Keratinocyte (primary cell): ENCODE results near the gene ARHGAP28. TPM values are rescaled to one million over a fixed set of nuclear protein-coding genes. Genes with fewer than 3 reads are reported as not detected.

ENCODE experiments used
- DNase-seq: peaks from one replicate; pipeline ENCODE4 v3.0.0-alpha.2; 2011; ENCODE audit warnings: low read depth, missing footprints, low spot score
- FAIRE-seq: peaks from 2 replicates; lab custom pipeline; 2011; peaks lifted over from hg19 to GRCh38; lab: Jason Lieb, UNC
- H2AFZ ChIP-seq: 2 replicates; pipeline ENCODE4 v1.6.0; 2012; ENCODE audit warnings: low read length, control low read depth, inconsistent platforms; ENCODE audit not compliant: control insufficient read depth
- H3K27ac ChIP-seq: 2 replicates; pipeline ENCODE4 v1.5.1; 2011; ENCODE audit warnings: low read length; ENCODE audit not compliant: control insufficient read depth, insufficient read depth
- H3K27me3 ChIP-seq: 3 replicates; pipeline ENCODE4 v1.6.0; 2011; ENCODE audit warnings: low read length; ENCODE audit not compliant: control insufficient read depth, insufficient read depth; ENCODE audit errors: extremely low read depth
- H3K36me3 ChIP-seq, 2 experiments: 2 replicates in 1 of 2; 3 replicates in 1 of 2; pipeline ENCODE4 v1.5.1; 2011; ENCODE audit warnings: low read length in 2 of 2, mild to moderate bottlenecking in 1 of 2; ENCODE audit not compliant: control insufficient read depth in 2 of 2, insufficient read depth in 2 of 2; ENCODE audit errors: extremely low read depth in 1 of 2
- H3K4me1 ChIP-seq: 3 replicates; pipeline ENCODE4 v1.5.1; 2011; ENCODE audit warnings: low read length; ENCODE audit not compliant: control insufficient read depth, insufficient read depth; ENCODE audit errors: extremely low read depth
- H3K4me2 ChIP-seq: 3 replicates; pipeline ENCODE4 v1.6.0; 2011; ENCODE audit warnings: low read depth, low read length; ENCODE audit not compliant: control insufficient read depth, insufficient read depth; ENCODE audit errors: extremely low read depth
- H3K4me3 ChIP-seq, 3 experiments: fragments of 200-600 bp in 1 of 3; sonication (generic) in 1 of 3; 2 replicates in 2 of 3; 3 replicates in 1 of 3; pipeline ENCODE4 v1.5.1; 2011 to 2016; ENCODE audit warnings: low read length in 3 of 3, mild to moderate bottlenecking in 3 of 3, control low read depth in 2 of 3, inconsistent platforms in 1 of 3, low read depth in 1 of 3, mixed read lengths in 1 of 3, mixed run types in 1 of 3, moderate library complexity in 1 of 3; ENCODE audit not compliant: control insufficient read depth in 2 of 3, insufficient read depth in 2 of 3; ENCODE audit errors: extremely low read depth in 1 of 3
- H3K79me2 ChIP-seq: 2 replicates; pipeline ENCODE4 v1.6.0; 2012; ENCODE audit warnings: low read length; ENCODE audit not compliant: control insufficient read depth, insufficient read depth
- H3K9ac ChIP-seq: 3 replicates; pipeline ENCODE4 v1.6.0; 2011; ENCODE audit warnings: low read length; ENCODE audit not compliant: control insufficient read depth, insufficient read depth; ENCODE audit errors: extremely low read depth
- H3K9me1 ChIP-seq: 3 replicates; pipeline ENCODE4 v1.6.0; 2011; ENCODE audit warnings: low read length; ENCODE audit not compliant: control insufficient read depth, insufficient read depth; ENCODE audit errors: extremely low read depth
- H3K9me3 ChIP-seq: 2 replicates; pipeline ENCODE4 v1.5.1; 2012; ENCODE audit warnings: low read depth, low read length; ENCODE audit not compliant: control insufficient read depth
- H4K20me1 ChIP-seq: 3 replicates; pipeline ENCODE4 v1.6.0; 2011; ENCODE audit warnings: low read length; ENCODE audit not compliant: control insufficient read depth, insufficient read depth; ENCODE audit errors: extremely low read depth
- EZH2 ChIP-seq: IDR thresholded peaks from one replicate; pipeline ENCODE4 v1.6.1; 2012; ENCODE audit warnings: inconsistent platforms, mild to moderate bottlenecking, low read length, moderate library complexity
- dilution Hi-C: fragments of 300-500 bp; cut with MboI; formaldehyde crosslinking; loops from one replicate; pipeline ENCODE4 v1.7.0; 2020; ENCODE audit warnings: low sequenced_read_pairs; ENCODE audit not compliant: extremely low pct_ligation_motif_present
- polyA plus RNA-seq, 5 experiments: library from polyadenylated mRNA; depleted of rRNA in 3 of 5; stranded (reverse) in 3 of 5; stranded (forward) in 1 of 5; unstranded in 1 of 5; fragments of >200 nt; gene quantifications; 1 replicate in 1 of 5; 2 replicates in 3 of 5; 3 replicates in 1 of 5; pipeline versions ENCODE4 v1.2.1 to v1.2.3, GENCODE V29; 2011 to 2012; ENCODE audit warnings: missing spikeins in 2 of 5, low read depth in 1 of 5, low replicate concordance in 1 of 5
- TF ChIP-seq, protein P1 (sequence below), 3 experiments: IDR thresholded peaks in 1 of 3; conservative IDR thresholded peaks in 1 of 3; optimal IDR thresholded peaks in 1 of 3; 2 replicates in 2 of 3; 3 replicates in 1 of 3; pipeline versions ENCODE3 to v1.5.1; 2011; ENCODE audit warnings: low read length in 3 of 3, mild to moderate bottlenecking in 3 of 3, moderate library complexity in 2 of 3, control low read depth in 1 of 3, inconsistent platforms in 1 of 3; ENCODE audit not compliant: insufficient read depth in 2 of 3; ENCODE audit errors: extremely low read depth in 1 of 3

Gene ARHGAP28
- polyA plus RNA-seq, 1 donor (not counting 4 experiments of a cell fraction or from before 2014, with no cell fraction given) = 0.43 TPM

DNA sequence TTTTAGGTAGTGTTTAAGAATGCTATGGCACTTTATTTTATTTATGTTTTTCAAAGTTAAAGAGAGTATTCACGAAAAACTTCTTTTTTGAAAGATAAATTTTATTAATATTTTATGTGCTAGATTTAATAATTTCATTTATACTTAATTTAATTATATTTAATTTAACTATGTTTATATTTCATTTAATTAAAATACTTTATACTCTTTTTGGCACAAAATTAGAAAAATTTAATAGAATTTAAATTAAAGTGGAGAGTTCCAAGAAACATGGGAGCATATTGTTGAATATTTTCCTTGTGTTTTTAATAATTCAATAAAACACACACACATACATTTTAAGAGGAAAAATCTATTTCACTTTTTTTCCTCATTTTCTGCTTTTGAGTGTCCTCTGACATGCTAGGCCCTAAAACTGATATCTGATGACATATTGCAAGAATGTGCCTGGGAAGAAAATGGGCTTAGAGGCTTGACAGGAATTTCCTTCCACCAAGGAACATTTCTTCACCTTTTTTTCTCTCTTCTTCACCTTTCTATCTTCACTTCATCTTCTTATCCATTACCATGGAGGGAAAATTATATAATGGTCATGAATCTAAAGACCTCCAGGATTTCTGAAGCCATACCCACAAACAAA is 15.4 kb downstream of the ARHGAP28 start:
- FAIRE-seq (no peak), DNase-seq (no peak)
- H3K27ac ChIP-seq = no peak overlapping the region
- no peaks in the 10 kb centered on the region for H3K27me3 ChIP-seq
- peaks cover 5% of the 10 kb centered on the region for H3K4me1 ChIP-seq
- dilution Hi-C loops = no loop called here
- H3K4me2 ChIP-seq = no peak overlapping the region
- no peak overlapping the region for H2AFZ ChIP-seq
- no peaks in the 10 kb centered on the region for H3K79me2 ChIP-seq
- TF ChIP-seq EZH2 = no peak
- TF ChIP-seq, protein P1, sequence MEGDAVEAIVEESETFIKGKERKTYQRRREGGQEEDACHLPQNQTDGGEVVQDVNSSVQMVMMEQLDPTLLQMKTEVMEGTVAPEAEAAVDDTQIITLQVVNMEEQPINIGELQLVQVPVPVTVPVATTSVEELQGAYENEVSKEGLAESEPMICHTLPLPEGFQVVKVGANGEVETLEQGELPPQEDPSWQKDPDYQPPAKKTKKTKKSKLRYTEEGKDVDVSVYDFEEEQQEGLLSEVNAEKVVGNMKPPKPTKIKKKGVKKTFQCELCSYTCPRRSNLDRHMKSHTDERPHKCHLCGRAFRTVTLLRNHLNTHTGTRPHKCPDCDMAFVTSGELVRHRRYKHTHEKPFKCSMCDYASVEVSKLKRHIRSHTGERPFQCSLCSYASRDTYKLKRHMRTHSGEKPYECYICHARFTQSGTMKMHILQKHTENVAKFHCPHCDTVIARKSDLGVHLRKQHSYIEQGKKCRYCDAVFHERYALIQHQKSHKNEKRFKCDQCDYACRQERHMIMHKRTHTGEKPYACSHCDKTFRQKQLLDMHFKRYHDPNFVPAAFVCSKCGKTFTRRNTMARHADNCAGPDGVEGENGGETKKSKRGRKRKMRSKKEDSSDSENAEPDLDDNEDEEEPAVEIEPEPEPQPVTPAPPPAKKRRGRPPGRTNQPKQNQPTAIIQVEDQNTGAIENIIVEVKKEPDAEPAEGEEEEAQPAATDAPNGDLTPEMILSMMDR (optimal IDR thresholded peaks at IDR 0.05 in 1 of 3, IDR thresholded peaks at IDR 0.05 in 1 of 3, conservative IDR thresholded peaks at IDR 0.05 in 1 of 3; ENCODE audit: extremely low read depth in 1 of 3, insufficient read depth in 2 of 3, low read length in 3 of 3) = no peak
- no peaks in the 10 kb centered on the region for H3K9me3 ChIP-seq
- H3K9ac ChIP-seq = no peak overlapping the region
- no peaks in the 10 kb centered on the region for H3K9me1 ChIP-seq
- H4K20me1 ChIP-seq = no peaks in the 10 kb centered on the region
- no peak overlapping the region for H3K4me3 ChIP-seq
- no peaks in the 10 kb centered on the region for H3K36me3 ChIP-seq

DNA sequence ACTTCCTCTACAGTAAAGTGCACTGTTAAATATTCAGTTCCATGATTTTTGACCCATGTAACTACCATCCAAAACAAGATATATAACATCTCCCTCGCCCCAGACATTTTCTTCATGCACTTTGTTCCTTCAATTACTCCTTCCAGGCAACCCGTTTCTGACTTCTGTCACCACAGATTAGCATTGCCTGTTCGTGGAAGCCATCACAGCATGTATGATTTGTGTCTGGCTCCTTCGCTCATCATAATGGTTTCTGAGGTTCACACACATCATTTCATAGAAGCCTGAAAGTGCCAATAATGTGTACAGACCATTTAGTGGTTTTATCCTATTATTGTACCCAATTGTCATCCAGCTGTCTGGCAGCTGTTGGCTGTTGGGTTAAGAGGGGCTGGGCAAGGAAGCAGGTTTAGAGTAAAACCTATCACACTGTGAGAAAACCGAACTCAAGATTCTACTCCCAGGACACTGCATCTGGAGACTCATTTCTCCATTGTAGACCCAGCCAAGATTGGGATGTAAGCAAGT is 16.1 kb downstream of the ARHGAP28 start:
- no peaks in the 10 kb centered on the region for H4K20me1 ChIP-seq
- FAIRE-seq (no peak), DNase-seq (no peak)
- no peak overlapping the region for H2AFZ ChIP-seq
- H3K27me3 ChIP-seq = no peaks in the 10 kb centered on the region
- no peaks in the 10 kb centered on the region for H3K9me3 ChIP-seq
- no peaks in the 10 kb centered on the region for H3K79me2 ChIP-seq
- no peak overlapping the region for H3K4me3 ChIP-seq
- H3K9me1 ChIP-seq = no peaks in the 10 kb centered on the region
- H3K27ac ChIP-seq = no peak overlapping the region
- no peak overlapping the region for H3K9ac ChIP-seq
- no peaks in the 10 kb centered on the region for H3K36me3 ChIP-seq
- no peak overlapping the region for H3K4me2 ChIP-seq
- H3K4me1 ChIP-seq = peaks cover 5% of the 10 kb centered on the region
- no peak for TF ChIP-seq EZH2
- TF ChIP-seq, protein P1 (optimal IDR thresholded peaks at IDR 0.05 in 1 of 3, IDR thresholded peaks at IDR 0.05 in 1 of 3, conservative IDR thresholded peaks at IDR 0.05 in 1 of 3; ENCODE audit: extremely low read depth in 1 of 3, insufficient read depth in 2 of 3, low read length in 3 of 3) = no peak
- dilution Hi-C loops = no loop called here
